ENCODE measurements around the gene ABCC11.

- TF ChIP-seq HDGF (IDR thresholded peaks at IDR 0.05; ENCODE audit: borderline replicate concordance) (no peak), BHLHE40 (IDR thresholded peaks at IDR 0.05; ENCODE audit: borderline replicate concordance) (no peak), SP1 (IDR thresholded peaks at IDR 0.05) (no peak), FOXK2 (IDR thresholded peaks at IDR 0.05) (no peak), PKNOX1 (IDR thresholded peaks at IDR 0.05) (no peak), SUZ12 (IDR thresholded peaks at IDR 0.05) (no peak), ARNT (IDR thresholded peaks at IDR 0.05) (no peak), L3MBTL2 (conservative IDR thresholded peaks at IDR 0.05) (no peak), ELF4 (IDR thresholded peaks at IDR 0.05) (no peak), CTBP1 (IDR thresholded peaks at IDR 0.05; ENCODE audit: borderline replicate concordance) (no peak), FOXM1 (IDR thresholded peaks at IDR 0.05; ENCODE audit: borderline replicate concordance) (no peak)
Observed at GRCh38 chr16:48231727-48232492, 15.4 kb downstream of the ABCC11 start.
